WTC11 (cell line): ENCODE data around the gene GRIK5.

Experiments used
- NFYB ChIP-seq: sonication (generic); formaldehyde crosslinking; conservative IDR thresholded peaks from 2 replicates; pipeline ENCODE4 v1.8.0; 2022; ENCODE audit warnings: low read depth, missing genetic modification reagents
- NR2C2 ChIP-seq: sonication (generic); formaldehyde crosslinking; IDR thresholded peaks from 2 replicates; pipeline ENCODE4 v1.8.0; 2022; ENCODE audit warnings: mild to moderate bottlenecking, missing genetic modification reagents
- TF ChIP-seq, protein P1 (sequence below): fragments of 200-600 bp; IDR thresholded peaks from 2 replicates; pipeline ENCODE4 v1.8.0; 2022; ENCODE audit warnings: antibody characterized with exemption
- TF ChIP-seq, protein P2 (sequence below): sonication (generic); formaldehyde crosslinking; IDR thresholded peaks from 2 replicates; pipeline ENCODE4 v1.8.1; 2023; ENCODE audit warnings: mild to moderate bottlenecking, moderate library complexity, missing genetic modification reagents
- TF ChIP-seq, protein P3 (sequence below): sonication (generic); formaldehyde crosslinking; IDR thresholded peaks from 2 replicates; pipeline ENCODE4 v1.8.0; 2022; ENCODE audit warnings: mild to moderate bottlenecking, missing genetic modification reagents
- TF ChIP-seq, protein P4 (sequence below): sonication (generic); formaldehyde crosslinking; IDR thresholded peaks from 2 replicates; pipeline ENCODE4 v1.8.1; 2023; ENCODE audit warnings: mild to moderate bottlenecking, missing genetic modification reagents, moderate library complexity

DNA sequence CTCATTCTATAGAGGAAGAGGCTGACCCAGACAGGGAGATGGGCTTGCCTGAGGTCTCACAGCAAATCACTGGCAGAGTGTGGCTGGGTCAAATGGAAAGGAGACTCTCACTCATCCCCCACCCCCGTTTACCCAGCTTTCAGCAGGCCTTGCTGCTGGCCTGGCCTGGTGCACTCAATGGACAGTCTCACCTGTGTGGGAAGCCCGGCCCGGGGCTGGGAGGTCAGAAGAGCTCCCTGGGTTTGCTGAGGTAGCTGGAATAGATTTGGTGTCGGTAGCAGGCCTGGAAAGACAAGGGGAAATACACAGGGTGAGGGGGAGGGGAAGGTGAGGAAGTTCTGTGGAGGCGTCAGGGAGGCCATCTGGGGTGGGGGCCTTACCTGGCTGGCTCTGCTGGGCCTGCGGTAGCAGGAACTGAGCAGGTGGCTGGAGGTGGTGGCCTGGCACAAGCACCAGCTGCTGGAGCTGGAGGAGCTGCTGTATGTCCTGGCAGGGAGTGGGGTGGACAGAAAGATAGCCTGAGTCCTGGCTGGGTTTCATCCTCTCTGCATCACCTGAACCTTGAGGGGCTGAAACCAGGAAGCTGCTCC lies 29.4 kb upstream of the GRIK5 start:
- TF ChIP-seq, protein P1, sequence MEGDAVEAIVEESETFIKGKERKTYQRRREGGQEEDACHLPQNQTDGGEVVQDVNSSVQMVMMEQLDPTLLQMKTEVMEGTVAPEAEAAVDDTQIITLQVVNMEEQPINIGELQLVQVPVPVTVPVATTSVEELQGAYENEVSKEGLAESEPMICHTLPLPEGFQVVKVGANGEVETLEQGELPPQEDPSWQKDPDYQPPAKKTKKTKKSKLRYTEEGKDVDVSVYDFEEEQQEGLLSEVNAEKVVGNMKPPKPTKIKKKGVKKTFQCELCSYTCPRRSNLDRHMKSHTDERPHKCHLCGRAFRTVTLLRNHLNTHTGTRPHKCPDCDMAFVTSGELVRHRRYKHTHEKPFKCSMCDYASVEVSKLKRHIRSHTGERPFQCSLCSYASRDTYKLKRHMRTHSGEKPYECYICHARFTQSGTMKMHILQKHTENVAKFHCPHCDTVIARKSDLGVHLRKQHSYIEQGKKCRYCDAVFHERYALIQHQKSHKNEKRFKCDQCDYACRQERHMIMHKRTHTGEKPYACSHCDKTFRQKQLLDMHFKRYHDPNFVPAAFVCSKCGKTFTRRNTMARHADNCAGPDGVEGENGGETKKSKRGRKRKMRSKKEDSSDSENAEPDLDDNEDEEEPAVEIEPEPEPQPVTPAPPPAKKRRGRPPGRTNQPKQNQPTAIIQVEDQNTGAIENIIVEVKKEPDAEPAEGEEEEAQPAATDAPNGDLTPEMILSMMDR, result no peak
- TF ChIP-seq, protein P2, sequence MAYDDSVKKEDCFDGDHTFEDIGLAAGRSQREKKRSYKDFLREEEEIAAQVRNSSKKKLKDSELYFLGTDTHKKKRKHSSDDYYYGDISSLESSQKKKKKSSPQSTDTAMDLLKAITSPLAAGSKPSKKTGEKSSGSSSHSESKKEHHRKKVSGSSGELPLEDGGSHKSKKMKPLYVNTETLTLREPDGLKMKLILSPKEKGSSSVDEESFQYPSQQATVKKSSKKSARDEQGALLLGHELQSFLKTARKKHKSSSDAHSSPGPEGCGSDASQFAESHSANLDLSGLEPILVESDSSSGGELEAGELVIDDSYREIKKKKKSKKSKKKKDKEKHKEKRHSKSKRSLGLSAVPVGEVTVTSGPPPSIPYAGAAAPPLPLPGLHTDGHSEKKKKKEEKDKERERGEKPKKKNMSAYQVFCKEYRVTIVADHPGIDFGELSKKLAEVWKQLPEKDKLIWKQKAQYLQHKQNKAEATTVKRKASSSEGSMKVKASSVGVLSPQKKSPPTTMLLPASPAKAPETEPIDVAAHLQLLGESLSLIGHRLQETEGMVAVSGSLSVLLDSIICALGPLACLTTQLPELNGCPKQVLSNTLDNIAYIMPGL (CRISPR knock-in tag), result no peak
- TF ChIP-seq NR2C2 (CRISPR knock-in tag) (no peak), NFYB (CRISPR knock-in tag) (no peak)
- TF ChIP-seq, protein P3, sequence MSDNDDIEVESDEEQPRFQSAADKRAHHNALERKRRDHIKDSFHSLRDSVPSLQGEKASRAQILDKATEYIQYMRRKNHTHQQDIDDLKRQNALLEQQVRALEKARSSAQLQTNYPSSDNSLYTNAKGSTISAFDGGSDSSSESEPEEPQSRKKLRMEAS (CRISPR knock-in tag), result no peak
- TF ChIP-seq, protein P4, sequence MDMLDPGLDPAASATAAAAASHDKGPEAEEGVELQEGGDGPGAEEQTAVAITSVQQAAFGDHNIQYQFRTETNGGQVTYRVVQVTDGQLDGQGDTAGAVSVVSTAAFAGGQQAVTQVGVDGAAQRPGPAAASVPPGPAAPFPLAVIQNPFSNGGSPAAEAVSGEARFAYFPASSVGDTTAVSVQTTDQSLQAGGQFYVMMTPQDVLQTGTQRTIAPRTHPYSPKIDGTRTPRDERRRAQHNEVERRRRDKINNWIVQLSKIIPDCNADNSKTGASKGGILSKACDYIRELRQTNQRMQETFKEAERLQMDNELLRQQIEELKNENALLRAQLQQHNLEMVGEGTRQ, result no peak
